Astrocyte of the cerebellum (primary cell): ENCODE measurements around the gene CACNA2D2.

Experiments
- DNase-seq: peaks from one replicate; pipeline ENCODE4 v3.0.0-alpha.2; 2011; ENCODE audit warnings: low read depth
- H3K4me3 ChIP-seq: 2 replicates; pipeline ENCODE4 v1.5.1; 2011; ENCODE audit warnings: mild to moderate bottlenecking, low read depth, low read length, moderate library complexity
- in situ Hi-C: cut with HindIII; loops from 2 replicates; pipeline ENCODE4 v1.10.0; 2017; ENCODE audit warnings: low sequenced_read_pairs
- TF ChIP-seq, protein P1 (sequence below): IDR thresholded peaks from 2 replicates; pipeline ENCODE4 v1.5.1; 2012; ENCODE audit warnings: low read length, low read depth, moderate library complexity, mild to moderate bottlenecking; ENCODE audit errors: missing control alignments

The CACNA2D2 gene

GRCh38 chr3:50503504-50504342, at the start of gene CACNA2D2:
TSS of gene CACNA2D2 (minus strand) at chr3:50503634. CDS start at chr3:50503423, 211 bp downstream.
- DNase-seq: no peak
- in situ Hi-C loops: no loop called here
- TF ChIP-seq, protein P1, sequence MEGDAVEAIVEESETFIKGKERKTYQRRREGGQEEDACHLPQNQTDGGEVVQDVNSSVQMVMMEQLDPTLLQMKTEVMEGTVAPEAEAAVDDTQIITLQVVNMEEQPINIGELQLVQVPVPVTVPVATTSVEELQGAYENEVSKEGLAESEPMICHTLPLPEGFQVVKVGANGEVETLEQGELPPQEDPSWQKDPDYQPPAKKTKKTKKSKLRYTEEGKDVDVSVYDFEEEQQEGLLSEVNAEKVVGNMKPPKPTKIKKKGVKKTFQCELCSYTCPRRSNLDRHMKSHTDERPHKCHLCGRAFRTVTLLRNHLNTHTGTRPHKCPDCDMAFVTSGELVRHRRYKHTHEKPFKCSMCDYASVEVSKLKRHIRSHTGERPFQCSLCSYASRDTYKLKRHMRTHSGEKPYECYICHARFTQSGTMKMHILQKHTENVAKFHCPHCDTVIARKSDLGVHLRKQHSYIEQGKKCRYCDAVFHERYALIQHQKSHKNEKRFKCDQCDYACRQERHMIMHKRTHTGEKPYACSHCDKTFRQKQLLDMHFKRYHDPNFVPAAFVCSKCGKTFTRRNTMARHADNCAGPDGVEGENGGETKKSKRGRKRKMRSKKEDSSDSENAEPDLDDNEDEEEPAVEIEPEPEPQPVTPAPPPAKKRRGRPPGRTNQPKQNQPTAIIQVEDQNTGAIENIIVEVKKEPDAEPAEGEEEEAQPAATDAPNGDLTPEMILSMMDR: no peak
- H3K4me3 ChIP-seq: peak within 1 kb of the TSS; percentile 20

- no peak overlapping the region for H3K4me3 ChIP-seq
- TF ChIP-seq, protein P1: no peak
- no peak for DNase-seq
- in situ Hi-C loops: no loop called here
These were observed 49.2 kb upstream of the CACNA2D2 start for GRCh38 chr3:50552598-50552997.

- H3K4me3 ChIP-seq: no peak overlapping the region
- TF ChIP-seq, protein P1: no peak
- DNase-seq: no peak
- in situ Hi-C loops: no loop called here
These were observed 48.4 kb upstream of the CACNA2D2 start for GRCh38 chr3:50551681-50552435.

- TF ChIP-seq, protein P1: no peak
- in situ Hi-C loops: no loop called here
- DNase-seq: no peak
- no peak overlapping the region for H3K4me3 ChIP-seq
These were observed 47.7 kb upstream of the CACNA2D2 start for GRCh38 chr3:50551054-50551659.

GRCh38 chr3:50550079-50550736, 46.8 kb upstream of the CACNA2D2 start:
- H3K4me3 ChIP-seq: no peak overlapping the region
- TF ChIP-seq, protein P1: peak; percentile 76
- in situ Hi-C loops: no loop called here
- peak; percentile 5 for DNase-seq

DNA sequence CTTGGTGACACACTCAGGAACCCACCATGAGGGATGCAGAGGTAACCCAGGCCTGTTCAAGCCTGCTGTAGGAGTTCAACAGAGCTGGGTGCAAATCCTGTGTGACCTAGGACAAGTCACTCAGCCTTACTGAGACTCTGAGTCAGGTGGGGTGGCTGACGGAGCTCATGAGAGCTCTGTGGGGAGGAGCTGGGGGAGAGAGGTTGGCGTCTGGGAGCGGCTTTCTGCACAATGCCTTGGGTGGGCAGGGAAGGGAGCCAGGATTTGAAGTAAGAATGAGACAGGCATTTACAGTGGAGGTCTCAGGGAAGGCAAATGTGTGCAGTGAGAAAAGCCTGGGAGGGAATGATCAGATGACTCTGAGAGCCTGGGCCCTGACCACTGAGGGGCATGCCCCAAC, 45.8 kb upstream of the CACNA2D2 start:
- DNase-seq: no peak
- no peak overlapping the region for H3K4me3 ChIP-seq
- TF ChIP-seq, protein P1: no peak
- in situ Hi-C loops: no loop called here
